HG02870 (cell line): ENCODE results near the gene MRNIP.
"Not testable (repeated sequence)": the region's sequence is repeated elsewhere in the genome, so short reads cannot be mapped to it uniquely, and the experiment has no call there.

Experiments
- ATAC-seq: cut with Tn5 transposase; IDR thresholded peaks from one replicate; pipeline ENCODE4 v1.9.1; 2021; ENCODE audit warnings: mild to moderate bottlenecking, moderate library complexity; ENCODE audit not compliant: unreplicated experiment

Gene MRNIP

DNA sequence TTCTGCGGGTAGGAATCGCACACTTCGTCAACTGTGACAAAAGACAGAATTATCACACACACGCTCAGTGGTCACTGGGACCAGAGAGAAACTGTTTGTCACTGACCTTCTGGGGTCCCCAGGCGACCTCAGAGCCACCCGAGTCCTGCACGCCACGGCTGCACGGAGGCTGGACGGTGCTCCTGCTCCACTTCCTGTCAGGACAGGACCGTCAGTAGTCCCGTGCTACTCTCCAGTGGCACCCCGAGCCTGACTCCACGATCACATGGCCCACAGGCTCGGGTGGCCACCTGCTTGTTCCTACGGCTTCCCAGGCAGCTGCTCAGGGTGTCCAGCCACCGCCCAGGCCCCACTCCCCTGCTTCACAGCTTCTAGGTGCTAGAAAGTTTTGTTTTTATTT is 17.9 kb downstream of the MRNIP start:
- no peak for ATAC-seq

DNA sequence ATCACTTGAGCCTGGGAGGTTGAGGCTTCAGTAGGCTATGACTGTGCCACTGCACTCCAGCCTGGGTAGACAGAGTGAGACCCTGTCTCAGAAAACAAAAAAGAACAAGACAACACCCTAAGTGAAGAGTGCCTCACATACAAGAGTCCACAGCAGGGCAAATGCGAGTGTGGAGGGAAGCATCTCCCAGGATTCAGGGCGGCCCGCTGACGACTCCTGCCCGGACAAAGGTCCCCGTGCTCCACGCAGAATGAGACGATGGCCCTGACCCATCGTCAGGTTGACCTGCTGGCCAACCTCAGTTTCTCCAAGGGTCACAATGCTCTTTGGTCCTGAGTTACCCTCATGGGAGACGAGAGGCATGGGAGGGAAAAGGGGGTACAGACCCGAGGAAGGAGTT is 18.3 kb downstream of the MRNIP start:
- no peak for ATAC-seq

DNA sequence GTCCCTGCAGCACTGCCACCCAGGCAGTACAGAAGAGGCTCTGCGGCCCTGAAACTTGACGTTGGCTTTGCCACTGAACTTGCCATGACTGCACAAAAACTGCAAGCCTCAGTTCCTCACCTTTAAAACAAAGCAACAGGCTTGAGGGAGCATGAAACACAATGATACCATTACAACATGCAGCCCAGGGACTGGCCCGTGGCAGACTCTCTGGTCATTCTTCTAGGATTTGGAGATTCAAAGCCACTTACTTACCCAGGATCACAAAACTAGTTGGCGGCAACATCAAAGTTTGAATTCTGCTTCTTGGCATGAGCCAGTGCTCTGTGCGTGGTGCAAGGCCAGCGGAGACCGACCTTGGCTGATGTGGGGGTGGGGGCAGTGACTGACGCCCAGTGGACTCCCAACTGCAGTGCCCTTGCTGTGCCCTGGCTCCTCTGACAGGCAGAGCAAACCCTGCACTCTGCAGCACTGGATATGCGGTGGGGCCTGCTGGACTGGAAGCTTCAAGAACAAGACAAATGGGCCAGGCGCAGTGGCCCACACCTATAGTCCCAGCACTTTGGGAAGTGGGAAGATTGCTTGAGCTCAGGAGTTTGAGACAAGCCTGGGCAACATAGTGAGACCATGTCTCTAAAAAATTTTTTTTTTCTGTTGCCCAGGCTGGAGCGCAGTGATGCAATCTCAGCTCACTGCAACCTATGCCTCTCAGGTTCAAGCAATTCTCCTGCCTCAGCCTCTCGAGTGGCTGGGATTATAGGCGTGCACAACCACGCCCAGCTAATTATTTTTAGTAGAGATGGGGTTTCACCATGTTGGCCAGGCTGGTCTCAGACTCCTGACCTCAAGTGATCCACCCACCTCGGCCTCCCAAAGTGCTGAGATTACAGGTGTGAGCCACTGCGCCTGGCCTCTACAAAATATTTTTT is 19.0 kb downstream of the MRNIP start:
- ATAC-seq = no peak

DNA sequence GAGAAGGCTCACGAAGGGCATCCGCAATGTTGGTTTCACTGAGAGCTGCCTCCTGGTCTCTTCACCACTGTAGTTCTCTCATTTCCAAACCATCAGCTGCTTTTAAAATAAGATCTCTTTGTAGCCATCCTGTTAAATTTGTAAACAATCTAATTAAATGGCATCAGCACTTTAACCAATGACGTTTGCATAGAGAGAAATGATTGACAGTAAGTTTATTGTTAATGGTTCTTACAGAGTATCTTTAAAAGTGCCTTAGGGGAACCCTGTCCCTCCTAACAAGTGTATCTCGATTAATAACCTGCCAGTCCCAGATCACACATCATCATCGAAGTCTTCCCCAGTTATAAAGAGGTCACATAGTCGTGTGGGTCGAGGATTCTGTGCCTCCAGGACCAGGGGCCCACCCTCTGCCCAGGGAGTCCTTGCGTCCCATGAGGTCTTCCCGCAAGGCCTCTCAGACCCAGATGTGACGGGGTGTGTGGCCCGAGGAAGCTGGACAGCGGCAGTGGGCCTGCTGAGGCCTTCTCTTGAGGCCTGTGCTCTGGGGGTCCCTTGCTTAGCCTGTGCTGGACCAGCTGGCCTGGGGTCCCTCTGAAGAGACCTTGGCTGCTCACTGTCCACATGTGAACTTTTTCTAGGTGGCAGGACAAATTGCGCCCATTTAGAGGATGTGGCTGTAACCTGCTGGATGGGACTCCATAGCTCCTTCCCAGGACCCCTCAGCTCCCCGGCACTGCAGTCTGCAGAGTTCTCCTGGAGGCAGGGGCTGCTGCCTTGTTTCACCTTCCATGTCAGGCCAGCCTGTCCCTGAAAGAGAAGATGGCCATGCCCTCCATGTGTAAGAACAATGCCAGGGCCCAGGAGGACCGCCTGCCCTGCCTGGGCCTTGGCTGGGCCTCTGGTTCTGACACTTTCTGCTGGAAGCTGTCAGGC is 21.3 kb downstream of the MRNIP start:
- ATAC-seq = no peak

DNA sequence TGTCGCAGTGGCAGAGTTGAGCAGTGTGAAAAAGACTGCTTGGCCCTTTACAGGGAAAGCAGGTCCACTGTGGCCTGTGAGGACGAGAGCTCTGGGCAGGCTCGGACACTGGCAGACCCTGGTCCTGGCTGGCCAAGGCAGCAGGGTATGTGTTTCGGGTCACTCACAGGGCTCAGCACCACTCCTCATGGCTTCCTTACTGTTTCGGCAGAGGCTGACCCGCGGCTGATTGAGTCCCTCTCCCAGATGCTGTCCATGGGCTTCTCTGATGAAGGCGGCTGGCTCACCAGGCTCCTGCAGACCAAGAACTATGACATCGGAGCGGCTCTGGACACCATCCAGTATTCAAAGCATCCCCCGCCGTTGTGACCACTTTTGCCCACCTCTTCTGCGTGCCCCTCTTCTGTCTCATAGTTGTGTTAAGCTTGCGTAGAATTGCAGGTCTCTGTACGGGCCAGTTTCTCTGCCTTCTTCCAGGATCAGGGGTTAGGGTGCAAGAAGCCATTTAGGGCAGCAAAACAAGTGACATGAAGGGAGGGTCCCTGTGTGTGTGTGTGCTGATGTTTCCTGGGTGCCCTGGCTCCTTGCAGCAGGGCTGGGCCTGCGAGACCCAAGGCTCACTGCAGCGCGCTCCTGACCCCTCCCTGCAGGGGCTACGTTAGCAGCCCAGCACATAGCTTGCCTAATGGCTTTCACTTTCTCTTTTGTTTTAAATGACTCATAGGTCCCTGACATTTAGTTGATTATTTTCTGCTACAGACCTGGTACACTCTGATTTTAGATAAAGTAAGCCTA is 22.2 kb downstream of the MRNIP start:
- ATAC-seq = no peak

DNA sequence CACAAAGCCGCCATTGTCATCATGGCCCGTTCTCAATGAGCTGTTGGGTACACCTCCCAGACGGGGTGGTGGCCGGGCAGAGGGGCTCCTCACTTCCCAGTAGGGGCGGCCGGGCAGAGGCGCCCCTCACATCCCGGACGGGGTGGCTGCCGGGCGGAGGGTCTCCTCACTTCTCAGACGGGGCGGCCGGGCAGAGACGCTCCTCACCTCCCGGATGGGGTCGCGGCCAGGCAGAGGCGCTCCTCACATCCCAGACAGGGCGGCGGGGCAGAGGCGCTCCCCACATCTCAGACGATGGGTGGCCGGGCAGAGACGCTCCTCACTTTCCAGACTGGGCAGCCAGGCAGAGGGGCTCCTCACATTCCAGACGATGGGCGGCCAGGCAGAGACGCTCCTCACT is 23.7 kb downstream of the MRNIP start:
- not testable (repeated sequence) for ATAC-seq

DNA sequence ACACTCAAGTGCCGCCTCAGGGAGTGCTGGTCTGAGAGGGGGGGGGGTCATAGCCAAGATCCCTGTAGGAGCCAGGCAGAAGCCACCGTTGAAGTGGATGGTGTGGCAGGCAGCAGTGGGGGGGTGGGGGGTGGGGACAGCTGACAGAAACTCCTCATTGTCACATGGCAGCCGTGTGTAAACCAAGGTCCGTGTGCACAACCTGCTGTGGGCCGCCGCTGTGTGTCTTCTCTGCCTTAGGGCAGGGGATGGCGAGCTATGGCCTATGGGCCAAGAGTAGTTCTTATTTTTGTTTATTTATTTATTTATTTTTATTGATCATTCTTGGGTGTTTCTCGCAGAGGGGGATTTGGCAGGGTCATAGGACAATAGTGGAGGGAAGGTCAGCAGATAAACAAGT is 24.5 kb downstream of the MRNIP start:
- no peak for ATAC-seq

DNA sequence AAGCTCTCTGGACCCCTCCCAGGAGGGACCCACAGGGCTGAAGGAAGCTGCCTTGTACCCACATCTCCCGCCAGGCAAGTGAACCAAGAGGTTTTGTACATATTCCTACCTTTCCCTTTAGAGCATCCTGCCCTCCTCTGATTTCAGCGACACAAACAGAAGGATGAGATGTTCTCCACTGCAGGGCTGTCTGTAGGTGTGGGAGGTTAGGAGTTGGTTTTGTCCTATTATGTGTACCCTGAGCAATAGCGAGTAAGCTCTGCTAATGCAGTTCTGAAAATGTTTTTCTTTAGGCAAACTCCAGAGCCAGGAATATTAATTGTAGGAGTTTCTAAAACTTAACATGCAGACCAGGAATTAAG is 24.9 kb downstream of the MRNIP start:
- ATAC-seq = no peak

DNA sequence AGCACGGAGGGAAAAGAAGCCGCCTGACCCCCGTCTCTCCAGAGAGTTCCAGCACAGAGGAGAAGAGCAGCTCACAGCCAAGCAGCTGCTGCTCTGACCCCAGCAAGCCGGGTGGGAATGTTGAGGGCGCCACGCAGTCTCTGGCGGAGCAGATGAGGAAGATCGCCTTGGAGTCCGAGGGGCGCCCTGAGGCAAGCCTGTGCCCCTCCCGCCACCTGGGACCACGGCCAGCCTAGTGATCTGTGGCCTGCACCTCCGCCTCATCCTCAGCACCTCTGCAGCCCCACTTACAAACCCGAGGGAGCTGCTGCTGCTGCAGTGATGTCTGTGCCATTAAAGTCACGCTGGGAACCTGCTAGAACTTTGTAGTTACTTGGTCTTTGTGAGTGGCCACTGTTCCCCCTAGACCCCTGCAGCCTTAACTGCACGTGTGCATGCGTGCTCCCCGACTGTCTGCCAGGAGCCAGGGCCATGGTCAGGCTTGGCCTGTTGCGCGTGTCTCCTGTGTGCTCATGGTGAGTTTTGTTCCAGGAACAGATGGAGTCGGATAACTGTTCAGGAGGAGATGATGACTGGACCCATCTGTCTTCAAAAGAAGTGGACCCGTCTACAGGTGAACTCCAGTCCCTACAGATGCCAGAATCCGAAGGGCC is 25.4 kb downstream of the MRNIP start:
- ATAC-seq = no peak

DNA sequence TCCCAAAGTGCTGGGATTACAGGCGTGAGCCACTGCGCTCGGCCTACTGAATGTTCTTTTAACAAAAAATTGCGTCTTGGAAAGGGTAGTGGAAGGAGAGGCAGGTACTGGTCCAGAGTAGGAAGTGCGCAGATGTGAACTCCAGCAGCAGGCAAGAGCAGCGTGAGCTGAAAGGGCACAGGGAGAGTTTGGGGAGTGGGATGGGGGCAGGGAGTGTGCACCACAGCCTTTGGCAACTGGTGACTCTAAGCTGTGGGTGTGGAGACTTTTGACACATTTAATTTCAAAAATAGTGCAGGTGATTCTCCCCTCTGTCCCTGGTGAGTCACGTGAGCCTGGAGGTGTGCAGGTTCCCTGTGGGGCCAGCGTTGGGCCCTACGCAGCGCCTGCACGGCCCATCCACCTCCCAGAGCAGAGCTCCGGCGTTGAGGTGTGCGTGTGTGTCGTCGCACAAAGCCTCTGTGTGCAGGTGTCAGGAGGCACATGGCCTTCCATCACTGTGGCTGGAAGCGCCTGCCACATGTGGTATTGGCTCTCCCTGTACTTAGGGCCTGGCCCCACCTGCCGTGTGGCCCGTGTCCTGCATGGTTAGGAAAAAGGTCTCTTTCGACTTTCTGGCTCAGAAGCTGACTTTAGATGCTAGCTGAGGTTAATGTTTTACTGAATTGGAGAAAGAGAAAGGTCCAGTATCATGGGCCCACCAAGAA is 26.4 kb downstream of the MRNIP start:
- no peak for ATAC-seq

DNA sequence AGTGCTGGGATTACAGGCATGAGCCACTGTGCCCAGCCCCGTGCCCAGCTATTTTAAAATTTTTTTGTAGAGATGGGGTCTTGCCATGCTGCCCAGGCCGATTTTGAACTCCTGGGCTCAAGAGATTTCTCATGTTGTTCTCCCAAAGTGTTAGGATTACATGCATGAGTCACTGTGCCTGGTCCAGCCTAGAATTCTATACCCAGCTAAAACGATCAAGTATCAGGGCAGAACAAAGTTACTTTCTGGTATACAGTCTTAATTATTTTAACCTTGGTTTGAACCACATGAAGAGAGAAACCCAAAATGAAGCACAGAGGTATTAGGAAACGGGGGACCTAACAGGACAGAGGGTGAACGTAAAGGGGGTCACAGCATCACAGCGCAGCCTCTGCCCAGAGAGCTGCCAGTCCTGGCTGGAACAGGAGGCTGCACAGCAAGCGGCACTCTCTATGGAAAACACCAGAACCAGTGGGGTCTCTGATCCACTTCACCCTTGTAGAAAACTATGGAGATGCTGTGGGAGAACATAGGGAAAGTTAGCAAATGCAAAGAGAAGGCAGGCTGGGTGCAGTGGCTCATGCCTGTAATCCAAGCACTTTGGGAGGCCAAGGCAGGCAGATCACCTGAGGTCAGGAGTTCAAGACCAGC is 27.7 kb downstream of the MRNIP start:
- ATAC-seq = no peak

DNA sequence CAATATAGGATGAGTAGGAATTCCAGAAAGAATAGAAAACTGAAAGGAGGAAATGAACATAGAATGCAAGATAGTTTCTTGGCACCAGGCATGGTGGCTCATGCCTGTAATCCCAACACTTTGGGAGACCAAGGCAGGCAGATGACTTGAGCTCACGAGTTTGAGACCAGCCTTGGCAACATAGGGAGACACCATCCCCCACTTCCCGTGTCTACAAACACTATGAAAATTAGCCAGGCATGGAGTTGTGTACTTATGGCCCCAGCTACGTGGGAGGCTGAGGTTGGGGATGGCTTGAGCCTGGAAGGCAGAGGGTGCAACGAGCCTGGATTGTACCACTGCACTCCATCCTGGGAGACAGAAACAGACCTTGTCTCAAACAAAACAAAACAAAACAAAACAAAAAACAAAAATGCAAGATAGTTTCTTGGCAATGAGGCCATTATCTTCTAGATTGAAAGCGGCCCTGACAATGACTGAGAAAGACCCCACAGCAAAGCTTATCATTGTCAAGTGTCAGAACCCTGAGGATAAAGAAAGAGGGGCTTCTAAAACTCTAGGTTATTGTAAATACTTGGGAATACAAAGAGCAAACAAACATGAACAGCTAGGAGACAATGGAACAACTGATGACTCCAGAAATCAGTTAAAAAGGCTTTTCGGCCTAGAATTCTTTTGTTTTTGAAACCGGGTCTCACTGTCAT is 28.7 kb downstream of the MRNIP start:
- ATAC-seq = no peak

DNA sequence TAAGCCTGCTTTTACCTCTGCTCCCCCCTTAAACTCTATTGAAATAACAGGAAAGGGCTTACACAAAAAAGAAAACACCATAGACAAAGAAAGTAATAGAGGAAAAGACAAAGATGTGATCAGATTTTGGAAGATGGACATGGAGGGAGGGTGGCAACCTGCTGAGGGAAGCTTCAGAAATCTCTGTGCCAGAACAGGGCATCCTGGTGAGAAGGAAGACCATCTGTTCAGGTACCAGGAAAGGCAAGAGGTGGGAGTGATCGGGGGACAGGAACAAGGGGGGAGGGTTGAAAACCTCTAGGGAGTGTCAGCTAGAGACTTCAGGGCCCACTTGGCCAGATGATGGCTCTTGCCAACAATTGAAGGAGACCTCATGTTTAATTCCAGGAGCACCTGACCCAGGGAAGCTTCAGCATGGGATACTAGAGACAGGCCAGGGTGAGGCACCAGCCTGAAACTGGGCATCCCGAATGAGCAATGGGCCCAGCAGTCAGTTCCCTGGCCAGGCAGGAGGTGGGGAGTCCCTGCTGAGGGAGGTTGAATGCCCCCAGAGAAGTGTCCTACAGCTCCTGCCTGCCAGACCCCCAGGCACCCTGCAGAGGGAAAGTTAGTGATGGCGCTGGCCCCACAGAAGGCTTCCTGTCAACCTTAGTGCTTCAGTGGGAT is 29.7 kb downstream of the MRNIP start:
- no peak for ATAC-seq

DNA sequence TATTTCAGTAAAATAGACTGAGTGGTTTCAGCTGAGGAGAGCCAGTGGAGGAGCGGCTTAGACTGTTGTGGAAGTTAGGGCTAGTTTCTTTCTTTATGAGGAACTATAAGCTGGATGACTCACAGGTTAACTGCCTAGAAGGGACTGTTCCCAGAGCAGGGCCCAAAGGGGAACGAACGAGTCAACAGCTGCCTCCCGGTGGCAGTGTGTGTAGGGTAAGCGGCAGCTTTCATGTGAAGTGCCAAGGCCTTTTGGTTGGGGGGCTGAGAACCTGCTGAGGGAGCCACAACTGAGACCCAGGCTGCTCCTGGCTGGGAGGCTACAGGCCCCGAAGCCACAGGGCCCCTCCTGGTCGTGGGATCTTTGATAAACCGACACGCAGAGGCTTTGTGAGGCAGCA is 30.9 kb downstream of the MRNIP start:
- ATAC-seq = no peak

DNA sequence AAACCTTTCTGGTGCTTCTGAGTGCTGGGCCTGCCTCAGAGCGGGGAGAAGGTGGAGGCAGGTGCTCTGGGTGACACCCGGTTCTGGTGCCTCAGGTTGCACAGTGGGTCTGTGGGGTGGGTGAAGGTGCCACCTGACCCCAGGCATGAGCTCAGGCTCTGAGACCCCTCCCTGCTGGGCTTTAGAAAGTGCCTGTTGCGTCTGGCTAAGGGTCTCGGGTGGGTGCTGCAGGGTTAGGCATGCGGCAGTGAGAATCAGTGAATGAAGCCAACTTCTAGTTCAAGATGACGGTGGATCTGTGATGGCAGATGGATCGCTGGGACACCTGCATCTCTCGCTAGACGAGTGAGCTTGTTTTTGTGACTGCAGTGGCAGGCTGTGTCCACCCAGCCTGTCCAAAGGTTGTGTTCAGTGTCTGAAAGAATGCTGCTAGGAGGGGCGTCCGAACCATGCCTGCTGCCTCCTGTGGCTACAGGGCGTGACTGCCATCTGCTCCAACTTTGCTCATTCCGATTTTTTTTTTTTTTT is 32.9 kb downstream of the MRNIP start:
- ATAC-seq = no peak

DNA sequence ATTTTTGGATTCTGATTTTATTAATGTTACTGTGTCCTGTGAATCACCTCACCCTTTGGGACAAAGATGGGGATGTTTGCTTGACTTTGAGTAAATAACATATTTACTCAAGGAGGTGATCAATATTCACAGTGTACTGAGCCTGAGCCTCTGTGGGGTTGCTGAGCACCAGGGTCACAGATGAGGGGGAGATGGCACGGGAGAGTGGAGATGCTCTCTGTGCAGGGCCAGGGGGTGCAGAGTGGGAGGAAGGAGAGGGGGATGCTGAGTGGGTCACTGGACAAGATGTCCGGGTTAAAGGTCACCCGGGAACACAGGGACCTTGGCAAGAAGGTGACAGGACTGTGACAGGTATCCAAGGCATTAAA is 33.9 kb downstream of the MRNIP start:
- no peak for ATAC-seq

DNA sequence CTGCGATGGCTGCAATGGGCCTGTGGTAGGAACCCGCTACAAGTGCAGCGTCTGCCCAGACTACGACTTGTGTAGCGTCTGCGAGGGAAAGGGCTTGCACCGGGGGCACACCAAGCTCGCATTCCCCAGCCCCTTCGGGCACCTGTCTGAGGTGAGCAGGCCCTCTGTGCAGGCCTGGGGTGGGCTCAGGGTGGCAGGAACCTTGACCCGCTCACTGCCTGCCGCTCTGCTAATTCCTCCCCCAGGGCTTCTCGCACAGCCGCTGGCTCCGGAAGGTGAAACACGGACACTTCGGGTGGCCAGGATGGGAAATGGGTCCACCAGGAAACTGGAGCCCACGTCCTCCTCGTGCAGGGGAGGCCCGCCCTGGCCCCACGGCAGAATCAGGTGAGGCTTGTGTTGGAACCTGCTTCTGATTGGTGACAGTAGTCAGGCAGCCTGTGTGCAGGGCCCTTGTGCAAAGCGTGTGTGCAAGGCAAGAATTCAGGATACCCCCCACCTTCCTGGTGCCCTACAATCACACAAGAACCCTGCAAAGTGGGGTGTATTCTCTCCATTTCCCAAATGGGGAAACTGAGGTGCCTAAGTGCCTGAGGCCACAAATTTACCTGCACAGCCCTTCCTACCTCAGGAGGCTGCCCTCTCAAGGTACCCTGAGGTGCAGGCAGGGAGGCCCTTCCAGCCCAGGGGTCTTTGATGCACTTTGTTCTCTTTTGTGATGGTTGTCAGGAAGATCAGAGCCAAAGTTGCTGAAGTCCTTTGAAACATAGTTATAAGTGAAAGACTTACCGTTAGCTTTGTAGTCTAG is 34.5 kb downstream of the MRNIP start:
- no peak for ATAC-seq
